ENCODE results near the gene AUTS2. TPM values are rescaled to one million over a fixed set of nuclear protein-coding genes. Genes with fewer than 3 reads are reported as not detected.

AUTS2 gene
- total and polyA plus RNA-seq, 2 of the 8 experiments (the other 6 are each of a cell fraction or from before 2014, with no cell fraction given) = 25.9 to 101 TPM

GRCh38 chr7:70727861-70728260 is 1129.6 kb downstream of the AUTS2 start:
- Histone ChIP-seq H3K27me3 (replicated peaks in 1 of 4; ENCODE audit: control insufficient read depth in 3 of 4, extremely low read depth in 1 of 4, insufficient read depth in 3 of 4, low read length in 3 of 4) (no peaks in the 10 kb centered on the region), H3K23ac (ENCODE audit: insufficient read length) (no peak overlapping the region), H3K23me2 (ENCODE audit: low read depth, low read length) (no peaks in the 10 kb centered on the region), H2AFZ (ENCODE audit: low read length) (no peak overlapping the region), H3K4me2 (ENCODE audit: insufficient read depth in 1 of 2, low read depth in 2 of 2, low read length in 2 of 2) (peak overlapping the region in 1 of 2 experiments; percentile 63; a peak in 2 of 4 replicates), H3K9ac (replicated peaks in 1 of 4; ENCODE audit: extremely low read depth in 1 of 4, low read depth in 3 of 4, low read length in 3 of 4) (no peak overlapping the region), H4K20me1 (replicated peaks in 1 of 2; ENCODE audit: control insufficient read depth in 1 of 2, insufficient read depth in 2 of 2, low read length in 2 of 2) (peaks cover 12 to 16% of the 10 kb centered on the region in 2 experiments), H3K18ac (ENCODE audit: extremely low read depth, low read length) (no peak overlapping the region; the same call in 1 of the 2 replicates), H3K4me1 (replicated peaks in 1 of 4; ENCODE audit: control insufficient read depth in 3 of 4, insufficient read depth in 4 of 4, low read length in 3 of 4) (peaks cover 6 to 32% (median 27%) of the 10 kb centered on the region in 4 experiments), H3K36me3 (ENCODE audit: control insufficient read depth in 2 of 4, insufficient read depth in 4 of 4, low read length in 3 of 4) (peaks cover 0 to 16% (median 3%) of the 10 kb centered on the region in 4 experiments; a peak in 1 of 8 replicates), H2BK120ac (replicated peaks; ENCODE audit: low read depth, low read length) (no peak overlapping the region), H3K14ac (ENCODE audit: insufficient read length) (no peak overlapping the region), H3K4me3 (ENCODE audit: extremely low read depth in 1 of 4, insufficient read depth in 2 of 4, low read depth in 3 of 4, low read length in 4 of 4) (no peak overlapping the region), H2BK12ac (ENCODE audit: low read depth, low read length) (no peak overlapping the region), H2BK15ac (ENCODE audit: low read length) (no peak overlapping the region), H2AK5ac (ENCODE audit: low read depth, low read length) (no peak overlapping the region), H3K56ac (replicated peaks; ENCODE audit: insufficient read length, low read depth, low read length) (no peak overlapping the region), H3K79me1 (ENCODE audit: low read depth, low read length) (peaks cover 11% of the 10 kb centered on the region), H2BK5ac (ENCODE audit: low read depth, low read length) (peak overlapping the region; percentile 12; the same call in 1 of the 2 replicates), H2BK20ac (ENCODE audit: low read length) (no peak overlapping the region), H3K4ac (replicated peaks; ENCODE audit: insufficient read length, low read depth, low read length) (no peak overlapping the region), H4K91ac (replicated peaks; ENCODE audit: insufficient read length, low read length) (no peak overlapping the region), H4K5ac (ENCODE audit: insufficient read length, low read depth, low read length) (peak overlapping the region; percentile 18), H3K79me2 (ENCODE audit: control insufficient read depth in 1 of 2, insufficient read depth in 2 of 2, low read length in 2 of 2) (peaks cover 23 to 94% of the 10 kb centered on the region in 2 experiments; a peak in 3 of 4 replicates), H4K8ac (ENCODE audit: extremely low read depth, insufficient read depth, low read length) (no peak overlapping the region), H3K27ac (ENCODE audit: low read depth, low read length) (no peak overlapping the region), H3K9me3 (ENCODE audit: insufficient read depth in 2 of 2, low read depth in 1 of 2, low read length in 1 of 2) (0 out of 4 replicates have a peak, but pooled peaks cover 0 to 3% of the 10 kb centered on the region in 2 experiments)
- WGBS, 2 experiments (ENCODE audit: extremely low coverage in 1 of 2, insufficient coverage in 1 of 2, insufficient read length in 1 of 2, insufficient replicate concordance in 2 of 2, low coverage in 1 of 2, low lambda C conversion rate in 2 of 2, missing lambda C conversion rate in 1 of 2) = 94% methylated on average over 2 of the region's 2 CpGs; no CpG with 5 or more reads in 1 of the 2 experiments
- CTCF ChIA-PET (ENCODE audit: partially characterized antibody) = interaction anchor here (1.2 to 1.8 kb wide), 2 partner anchors 10 to 28 kb away, joined by 3 read pairs; no protein-coding TSS in a partner anchor
- POLR2A ChIA-PET (ENCODE audit: partially characterized antibody) = no interaction called here
- DNase-seq (ENCODE audit: low read depth in 1 of 2, low spot score in 2 of 2) (no peak), FAIRE-seq (no peak)
- TF ChIP-seq SP4 (IDR thresholded peaks at IDR 0.05; ENCODE audit: low read length) = no peak
- no peak for TF ChIP-seq BRCA1 (IDR thresholded peaks at IDR 0.05; ENCODE audit: low read depth, low read length)
- TF ChIP-seq RFX5 (IDR thresholded peaks at IDR 0.05; ENCODE audit: borderline replicate concordance, low read depth, low read length) = no peak
